HG02678 (cell line): ENCODE data around the gene KRTAP4-6.
"Not testable (repeated sequence)": the region's sequence is repeated elsewhere in the genome, so short reads cannot be mapped to it uniquely, and the experiment has no call there.

Experiments used
- ATAC-seq: cut with Tn5 transposase; IDR thresholded peaks from one replicate; pipeline ENCODE4 v1.9.1; 2021; ENCODE audit warnings: mild to moderate bottlenecking, moderate library complexity; ENCODE audit not compliant: unreplicated experiment

The KRTAP4-6 gene

DNA sequence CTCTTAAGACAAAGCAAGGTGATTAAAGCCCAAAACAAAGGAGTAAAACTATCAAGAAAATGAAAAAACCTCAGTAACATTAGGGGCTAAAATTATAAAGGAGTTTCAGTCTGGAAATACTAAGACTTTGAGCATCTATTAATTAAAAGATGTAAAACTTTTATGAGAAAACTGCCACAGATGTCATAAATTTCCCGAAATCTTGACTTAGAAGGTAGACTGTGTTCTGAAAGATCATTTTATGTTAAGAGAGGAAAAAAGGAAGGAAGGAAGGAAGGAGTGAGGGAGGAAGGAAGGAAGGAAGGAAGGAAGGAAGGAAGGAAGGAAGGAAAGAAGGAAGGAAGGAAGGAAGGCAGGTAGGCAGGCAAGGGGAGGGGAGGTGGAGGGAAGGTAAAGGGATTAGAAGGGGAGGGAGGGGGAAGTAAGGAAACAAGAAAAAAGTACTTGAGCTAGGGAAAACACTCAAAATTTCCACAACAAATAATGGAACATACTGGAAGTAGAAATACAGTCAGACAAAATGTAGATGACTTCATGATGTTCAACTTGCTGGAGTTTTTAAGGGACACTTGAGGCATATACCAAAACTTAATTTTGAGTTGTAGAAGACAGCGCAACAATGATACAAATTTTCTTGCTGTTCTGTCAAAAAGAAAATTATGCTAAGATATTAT lies 7.3 kb upstream of the KRTAP4-6 start:
- no peak for ATAC-seq

DNA sequence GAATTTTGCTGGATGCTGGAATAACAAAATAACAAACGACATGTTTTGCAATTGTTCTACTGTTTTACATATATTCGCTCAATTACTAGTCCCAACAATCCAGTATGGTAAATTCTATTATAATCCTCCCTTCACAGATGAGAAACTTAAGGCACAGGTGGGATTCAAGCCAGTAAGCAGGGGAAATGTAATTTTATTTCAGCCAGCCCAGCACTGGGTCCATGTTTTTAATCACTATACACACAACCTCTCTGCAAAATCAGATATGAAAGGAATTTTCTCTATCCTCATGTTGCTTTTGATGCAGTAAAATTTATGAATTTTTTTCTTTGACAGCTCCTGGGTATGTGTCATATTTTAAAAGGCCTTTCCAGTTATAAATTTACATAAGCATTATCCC lies 4.9 kb upstream of the KRTAP4-6 start:
- ATAC-seq: no peak

DNA sequence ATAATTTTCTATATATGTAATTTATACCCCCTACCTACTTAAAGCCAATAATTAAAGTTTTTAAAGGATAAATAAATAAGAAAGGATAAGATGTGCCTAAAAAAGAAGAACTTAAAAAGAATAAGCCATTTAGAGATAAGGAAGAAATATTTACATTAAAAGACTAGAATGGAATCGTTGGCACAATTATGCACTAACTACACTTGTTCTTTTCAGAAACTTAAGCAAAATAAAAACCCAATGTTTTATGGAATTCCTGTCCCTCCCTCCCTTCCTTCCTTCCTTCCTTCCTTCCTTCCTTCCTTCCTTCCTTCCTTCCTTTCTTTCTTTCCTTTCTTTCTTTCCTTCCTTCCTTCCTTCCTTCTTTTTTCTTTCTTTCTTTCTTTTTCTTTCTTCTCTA lies 4.5 kb upstream of the KRTAP4-6 start:
- ATAC-seq: no peak

DNA sequence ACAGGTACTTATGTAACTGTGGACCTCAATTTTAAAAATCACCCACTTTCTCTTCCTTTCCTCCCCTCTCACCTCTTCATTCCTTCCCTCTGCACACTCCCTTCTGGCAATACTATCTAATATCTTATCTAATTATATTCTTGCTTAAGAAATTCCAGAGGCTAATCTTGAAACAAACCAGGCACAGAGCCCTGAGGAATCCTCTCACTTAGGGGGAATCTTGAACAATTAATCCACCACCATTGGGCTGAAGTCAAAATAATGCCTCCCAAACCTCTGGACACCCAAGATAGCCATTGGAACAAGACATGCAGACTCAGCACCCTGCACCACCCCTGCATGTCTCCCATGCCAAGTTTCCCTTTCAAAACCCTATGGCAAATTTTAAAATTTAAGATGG lies 1.0 kb upstream of the KRTAP4-6 start:
- no peak for ATAC-seq

DNA sequence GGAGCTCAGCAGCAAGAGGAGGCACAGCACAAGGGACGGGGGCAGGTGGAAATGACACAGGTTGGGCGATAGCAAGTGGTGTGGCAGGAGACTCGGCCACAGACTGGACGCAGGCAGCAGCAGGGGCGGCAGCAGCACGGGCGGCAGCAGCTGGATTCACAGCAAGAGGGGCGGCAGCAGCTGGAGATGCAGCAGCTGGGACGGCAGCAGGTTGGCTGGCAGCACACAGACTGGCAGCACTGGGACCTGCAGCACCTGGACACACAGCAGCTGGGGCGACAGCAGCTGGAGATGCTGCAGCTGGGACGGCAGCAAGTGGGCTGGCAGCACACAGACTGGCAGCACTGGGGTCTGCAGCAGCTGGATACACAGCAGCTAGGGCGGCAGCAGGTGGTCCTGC lies 479 bp downstream of the KRTAP4-6 start:
- not testable (repeated sequence) for ATAC-seq

DNA sequence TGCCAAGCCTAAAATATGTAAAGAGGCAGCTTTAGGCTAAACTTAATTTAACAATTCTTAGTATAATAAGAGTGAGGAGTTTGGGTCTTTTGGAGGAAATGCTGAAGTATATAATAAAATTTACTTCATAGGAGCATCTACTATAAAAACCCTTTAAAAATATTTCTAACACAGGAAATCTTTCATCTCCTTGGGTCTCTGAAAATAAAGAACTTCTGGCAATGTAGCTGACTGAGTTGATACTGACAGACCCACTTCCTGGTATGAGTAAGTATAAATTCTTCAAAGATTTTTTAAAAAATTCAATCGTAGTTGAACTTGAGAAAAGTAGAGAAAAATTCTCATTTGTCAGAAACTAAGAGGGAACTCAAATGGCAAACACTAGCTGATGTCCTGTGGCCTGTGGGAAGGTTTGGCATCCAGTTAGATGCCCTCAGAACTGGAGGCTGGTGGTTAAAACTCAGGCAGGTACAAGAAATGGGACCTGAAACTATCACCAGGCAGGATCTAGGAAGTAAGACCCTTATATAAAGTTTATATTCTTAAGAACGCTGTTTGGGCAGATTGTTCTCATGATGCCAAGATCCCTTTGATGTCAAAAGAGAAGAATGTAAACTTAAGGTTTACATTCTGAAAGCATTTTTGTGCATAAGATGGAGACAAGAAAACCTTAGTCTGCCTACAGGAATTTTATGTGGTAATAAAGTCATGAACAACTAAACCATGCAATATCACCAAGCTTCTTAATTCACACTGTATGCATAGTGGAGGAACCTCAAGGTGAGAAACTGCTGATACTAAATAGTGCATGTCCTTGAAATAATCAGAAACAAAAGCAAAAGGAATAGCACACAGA lies 6.2 kb downstream of the KRTAP4-6 start:
- no peak for ATAC-seq

DNA sequence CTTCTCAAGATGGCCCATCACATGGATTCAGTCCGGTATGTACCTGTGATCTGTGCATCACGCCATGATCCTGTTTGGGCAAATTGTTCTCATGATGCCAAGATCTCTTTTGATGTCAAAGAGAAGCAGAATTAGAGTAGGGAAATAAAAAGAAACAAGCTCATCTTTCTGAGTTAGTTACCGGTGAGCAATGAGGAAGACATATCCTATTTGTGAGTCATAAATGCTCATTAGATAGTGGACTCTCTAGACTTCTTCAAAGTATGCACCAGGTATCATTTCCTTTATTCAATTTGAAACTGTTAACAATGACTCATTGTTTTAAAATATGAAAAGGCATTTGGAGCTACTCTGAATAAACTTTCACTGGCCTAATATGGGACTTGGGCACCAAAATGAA lies 8.4 kb downstream of the KRTAP4-6 start:
- no peak for ATAC-seq

DNA sequence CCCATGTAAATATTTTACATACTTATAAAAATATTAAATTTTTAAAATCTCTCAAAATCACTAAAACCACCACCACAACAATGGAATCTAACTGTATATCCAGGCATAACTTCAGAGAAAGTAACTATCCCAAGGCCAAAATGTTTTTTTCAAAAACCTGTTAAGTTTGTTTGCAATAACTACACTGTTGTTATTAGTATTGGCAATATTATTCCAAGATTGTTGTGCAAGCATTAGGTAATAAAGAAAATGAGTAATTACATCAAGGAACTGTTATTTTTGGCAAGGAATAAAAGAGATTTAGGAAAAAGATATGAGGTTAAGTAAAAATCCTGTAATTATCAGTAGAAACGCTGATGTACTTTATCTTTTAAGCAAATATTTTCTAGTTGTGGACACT lies 13.0 kb downstream of the KRTAP4-6 start:
- ATAC-seq: no peak

DNA sequence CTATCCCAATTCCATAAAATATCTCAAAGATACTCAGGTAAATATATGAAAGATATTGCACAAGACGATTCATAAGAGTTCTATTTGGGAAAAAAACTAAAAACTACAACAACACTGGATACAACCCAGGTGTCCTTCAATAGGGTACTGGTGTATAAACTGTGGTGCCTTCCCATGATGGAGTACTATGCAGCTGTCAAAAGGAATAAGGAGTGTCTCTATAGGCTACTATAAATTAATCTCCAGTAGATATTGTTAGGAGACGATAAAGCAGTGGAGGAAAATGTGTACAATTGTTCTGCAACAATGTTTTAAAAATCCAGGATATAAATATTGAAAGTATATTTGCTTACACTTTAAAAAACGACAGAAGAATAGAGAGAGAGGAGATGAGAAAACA lies 13.9 kb downstream of the KRTAP4-6 start:
- no peak for ATAC-seq

DNA sequence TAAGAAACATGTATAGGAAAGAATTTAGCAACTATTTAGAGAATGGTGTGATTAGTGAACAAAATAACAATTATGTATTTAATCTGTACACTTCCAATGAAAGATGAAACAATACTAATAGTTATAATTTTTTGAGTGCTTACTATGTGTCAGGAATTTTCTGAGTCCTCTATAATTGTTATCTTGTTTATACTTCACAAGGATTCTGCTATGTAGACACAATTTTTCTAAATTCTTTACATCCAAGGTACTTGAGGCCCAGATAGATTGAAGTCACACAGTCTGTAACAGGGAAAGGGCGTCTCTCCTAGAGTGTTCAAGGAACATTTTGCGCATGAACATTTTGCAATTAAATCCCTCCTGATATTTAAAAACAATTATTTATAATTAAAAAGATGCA lies 15.3 kb downstream of the KRTAP4-6 start:
- ATAC-seq: no peak

DNA sequence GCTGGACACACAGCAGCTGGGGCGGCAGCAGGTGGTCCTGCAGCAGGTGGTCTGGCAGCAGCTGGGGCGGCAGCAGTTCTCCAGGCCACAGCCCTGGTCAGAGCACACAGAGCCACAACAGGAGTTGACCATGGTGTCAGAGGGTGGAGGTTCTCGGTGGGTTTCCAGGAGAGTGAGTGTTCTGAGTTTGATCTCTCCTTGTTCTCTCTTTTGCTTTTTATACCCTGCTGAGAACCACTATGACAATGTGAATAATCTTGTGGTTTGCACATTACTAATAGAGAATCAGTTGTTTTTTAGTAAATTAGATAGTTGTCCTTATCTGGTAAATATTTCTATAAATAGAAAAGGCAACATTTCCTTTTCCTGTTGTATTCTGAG lies 16.4 kb downstream of the KRTAP4-6 start, which contains the start of gene KRTAP4-12:
KRTAP4-12 (minus strand) TSS at position 192 of the 381 bp plus-strand sequence; CDS start at position 132, 60 bp downstream.
- not testable (repeated sequence) for ATAC-seq

DNA sequence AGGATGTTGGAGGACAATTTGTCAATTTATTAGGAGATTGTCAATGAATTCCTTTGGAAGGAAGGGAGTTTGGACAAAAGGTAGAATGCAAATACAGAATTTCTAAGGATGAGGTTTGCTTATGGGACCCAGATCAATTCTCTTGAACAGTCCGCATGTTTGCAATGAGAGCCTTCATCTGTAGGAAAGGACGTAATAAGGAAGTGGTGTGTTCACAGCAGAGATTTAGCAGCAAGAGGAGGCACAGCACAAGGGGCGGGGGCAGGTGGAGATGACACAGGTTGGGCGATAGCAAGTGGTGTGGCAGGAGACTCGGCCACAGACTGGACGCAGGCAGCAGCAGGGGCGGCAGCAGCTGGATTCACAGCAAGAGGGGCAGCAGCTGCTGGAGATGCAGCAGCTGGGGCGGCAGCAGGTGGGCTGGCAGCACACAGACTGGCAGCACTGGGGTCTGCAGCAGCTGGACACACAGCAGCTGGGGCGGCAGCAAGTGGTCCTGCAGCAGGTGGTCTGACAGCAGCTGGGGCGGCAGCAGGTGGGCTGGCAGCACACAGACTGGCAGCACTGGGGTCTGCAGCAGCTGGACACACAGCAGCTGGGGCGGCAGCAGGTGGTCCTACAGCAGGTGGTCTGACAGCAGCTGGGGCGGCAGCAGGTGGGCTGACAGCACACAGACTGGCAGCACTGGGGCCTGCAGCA lies 16.9 kb downstream of the KRTAP4-6 start:
- ATAC-seq: not testable (repeated sequence)

DNA sequence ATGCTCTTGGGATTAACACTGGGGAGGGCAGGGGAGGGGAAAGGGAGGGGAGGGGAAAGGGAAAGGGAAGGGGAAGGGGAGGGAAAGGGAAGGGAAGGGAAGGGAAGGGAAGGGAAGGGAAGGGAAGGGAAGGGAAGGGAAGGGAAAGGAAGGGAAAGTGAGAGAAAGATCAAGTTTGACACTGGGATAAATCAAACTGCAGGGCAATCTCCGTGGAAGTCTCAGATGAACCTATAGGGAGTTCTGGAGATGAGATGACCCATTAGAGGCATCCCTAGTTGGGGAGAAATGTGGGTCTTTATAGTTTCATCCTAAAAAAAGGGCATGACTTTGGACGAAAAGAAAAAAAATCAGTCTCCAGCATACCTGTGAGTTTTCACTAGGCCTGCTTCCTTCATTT lies 18.6 kb downstream of the KRTAP4-6 start:
- ATAC-seq: no peak

DNA sequence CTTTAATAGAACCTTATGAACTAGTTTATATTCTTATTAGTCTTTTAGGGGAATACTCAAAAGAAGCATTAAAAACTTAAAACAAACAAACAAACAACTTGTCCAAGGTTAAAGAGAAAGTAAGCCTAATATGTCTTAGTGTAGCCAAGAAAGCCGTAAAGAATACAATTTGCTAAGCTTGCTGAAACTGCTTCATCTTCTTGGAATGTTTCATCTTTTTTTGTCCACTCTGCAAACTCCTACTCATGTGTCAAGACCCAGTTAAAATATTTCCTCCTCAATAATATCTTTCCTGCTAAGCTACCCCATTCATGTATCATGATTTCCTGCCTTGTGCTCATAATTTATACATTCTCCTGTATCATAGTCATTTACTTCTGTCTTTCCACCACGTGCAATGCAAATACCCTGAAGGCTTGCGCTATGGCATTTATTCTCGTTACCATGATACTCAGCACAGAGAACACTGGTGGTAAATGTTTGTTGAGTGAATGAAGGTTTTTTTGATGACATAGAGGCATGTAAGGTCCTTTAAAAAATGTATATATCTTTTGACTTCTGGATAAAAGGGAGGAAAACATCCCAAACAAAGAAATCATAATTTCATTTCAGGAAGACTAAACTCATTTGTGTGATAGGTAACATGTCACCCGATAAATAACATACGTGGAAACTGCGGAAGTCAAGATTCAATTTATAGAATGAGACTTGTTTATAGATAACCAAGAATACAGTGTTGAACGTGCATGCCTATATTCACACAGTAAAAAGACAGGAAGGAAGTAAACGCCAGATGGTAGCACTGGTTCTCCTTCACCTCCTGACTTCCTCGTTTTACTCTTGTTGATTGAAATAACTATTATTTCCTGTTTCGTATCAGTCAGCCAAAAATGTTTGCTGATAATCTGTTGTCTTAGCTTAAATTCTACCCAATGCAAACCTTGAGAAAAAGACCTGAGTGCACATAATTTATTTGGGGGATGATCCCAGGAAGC lies 20.4 kb downstream of the KRTAP4-6 start:
- ATAC-seq: not testable (repeated sequence)

DNA sequence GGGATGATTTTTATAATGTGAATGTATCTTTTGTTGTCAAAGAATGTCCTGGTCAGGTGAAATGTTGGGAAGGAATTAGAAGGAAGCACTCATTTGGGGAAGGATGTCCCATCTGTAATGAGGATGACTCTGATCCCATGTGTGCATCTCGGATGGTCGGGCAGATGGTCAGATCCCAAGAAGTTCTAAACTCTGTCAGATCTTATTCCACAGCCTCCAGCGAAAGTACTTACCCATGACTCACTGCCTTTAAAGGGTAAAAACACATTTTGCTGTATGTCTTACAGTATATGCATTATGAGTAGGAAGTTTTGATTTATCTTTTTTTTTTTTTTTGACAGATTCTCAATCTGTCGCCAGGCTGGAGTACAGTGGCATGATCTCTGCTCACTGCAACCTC lies 21.6 kb downstream of the KRTAP4-6 start:
- no peak for ATAC-seq

DNA sequence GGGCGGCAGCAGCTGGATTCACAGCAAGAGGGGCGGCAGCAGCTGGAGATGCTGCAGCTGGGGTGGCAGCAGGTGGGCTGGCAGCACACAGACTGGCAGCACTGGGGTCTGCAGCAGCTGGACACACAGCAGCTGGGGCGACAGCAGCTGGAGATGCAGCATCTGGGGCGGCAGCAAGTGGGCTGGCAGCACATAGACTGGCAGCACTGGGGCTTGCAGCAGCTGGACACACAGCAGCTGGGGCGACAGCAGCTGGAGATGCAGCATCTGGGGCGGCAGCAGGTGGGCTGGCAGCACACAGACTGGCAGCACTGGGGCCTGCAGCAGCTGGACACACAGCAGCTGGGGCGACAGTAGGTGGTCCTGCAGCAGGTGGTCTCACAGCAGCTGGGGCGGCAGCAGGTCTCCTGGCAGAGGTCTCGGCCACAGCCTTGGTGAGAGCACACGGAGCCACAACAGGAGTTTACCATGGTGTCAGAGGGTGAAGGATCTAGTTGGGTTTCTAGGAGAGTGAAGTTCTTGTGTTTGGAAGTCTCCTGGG lies 22.4 kb downstream of the KRTAP4-6 start, which contains the start of gene KRTAP4-11:
KRTAP4-11 (minus strand) TSS at position 528 of the 541 bp plus-strand sequence; CDS start at position 470, 58 bp downstream.
- not testable (repeated sequence) for ATAC-seq

DNA sequence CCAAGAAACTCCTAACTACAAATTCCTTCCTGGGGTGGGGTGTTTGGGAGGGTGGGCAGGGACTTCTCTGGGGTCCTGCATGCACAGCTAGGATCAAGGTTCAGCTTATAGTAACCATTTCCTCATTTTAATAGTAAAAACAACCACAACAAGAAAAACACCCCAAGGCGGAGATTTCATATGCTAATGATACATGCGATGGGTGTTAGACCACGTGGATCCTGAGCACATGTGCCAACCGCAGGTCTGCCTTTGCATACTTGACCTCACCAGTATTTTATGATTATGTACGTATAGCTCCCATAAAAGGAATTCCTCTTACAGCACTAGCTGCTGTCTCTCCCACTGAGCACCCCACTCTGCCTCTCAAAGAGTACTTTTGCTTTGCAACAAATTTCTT lies 24.0 kb downstream of the KRTAP4-6 start:
- ATAC-seq: no peak

DNA sequence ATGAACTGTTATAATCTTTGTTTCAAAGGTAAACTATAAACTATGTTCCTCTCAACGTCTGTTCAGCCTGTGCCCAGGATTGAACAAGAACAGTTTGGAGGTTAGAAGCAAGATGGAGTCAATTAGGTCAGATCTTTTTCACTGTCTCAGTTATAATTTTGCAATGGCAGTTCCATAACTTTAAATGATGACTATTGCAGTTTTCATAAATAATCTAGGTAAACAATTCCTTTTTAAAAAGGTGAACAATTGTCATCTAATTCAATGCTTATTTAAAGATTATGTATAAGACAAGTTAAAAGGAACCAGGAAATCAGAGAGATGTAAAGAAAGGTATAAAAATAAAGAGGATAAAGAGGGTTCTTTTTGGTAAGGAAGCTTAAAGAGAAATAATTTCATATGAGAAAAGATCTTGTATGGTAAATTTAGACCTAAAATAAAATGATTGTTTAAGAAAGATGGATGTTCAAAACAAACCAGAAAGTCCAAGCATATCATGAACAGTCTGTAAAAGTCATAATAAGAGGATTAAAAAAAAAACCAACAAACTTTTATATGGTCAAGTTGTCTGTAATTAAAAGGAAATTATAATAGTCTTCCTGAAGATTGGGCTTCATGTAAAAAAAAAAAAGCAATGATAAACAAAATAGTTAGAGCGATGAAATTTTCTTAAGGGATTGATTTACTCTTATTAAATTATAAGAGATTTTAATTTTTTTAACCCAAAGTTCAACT lies 29.0 kb downstream of the KRTAP4-6 start:
- no peak for ATAC-seq

DNA sequence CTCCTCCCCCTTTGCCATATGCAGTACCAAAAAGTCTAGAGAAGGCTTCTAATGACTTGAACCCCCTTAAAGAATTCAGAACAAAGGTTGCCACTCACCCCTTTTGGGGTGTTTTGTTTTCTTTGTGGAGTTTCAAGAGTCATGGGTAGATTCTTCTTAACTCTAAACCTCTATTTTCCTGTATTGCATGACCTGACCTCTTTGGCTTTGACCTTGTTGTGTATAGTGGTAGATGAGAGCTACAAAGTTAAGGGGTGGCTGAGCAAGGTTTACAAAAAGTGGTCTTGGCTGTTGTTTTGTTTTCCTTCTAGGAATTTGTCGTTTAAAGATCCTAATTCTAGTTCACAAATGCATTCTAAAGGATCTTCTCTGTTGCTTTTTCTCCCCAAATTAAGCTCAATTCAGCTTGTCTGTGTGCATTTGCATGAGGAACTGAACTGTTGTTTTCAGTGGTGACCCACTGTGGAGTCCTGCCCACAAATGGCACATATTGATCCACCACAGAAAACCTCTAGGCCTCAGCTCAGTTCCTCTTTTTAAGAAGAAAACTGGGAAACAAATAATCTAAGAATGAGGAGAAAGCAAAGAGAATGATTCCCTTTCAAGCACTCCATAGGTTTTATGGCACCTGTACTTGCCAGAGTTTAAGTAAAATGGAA lies 31.5 kb downstream of the KRTAP4-6 start:
- not testable (repeated sequence) for ATAC-seq
